HEK293T (cell line): Measurements from ENCODE around the gene ZNF860.

Source experiments
- ARNT ChIP-seq: fragments of 450-650 bp; IDR thresholded peaks from 2 replicates; pipeline ENCODE4 v1.6.1; 2017; ENCODE audit warnings: mild to moderate bottlenecking
- SP1 ChIP-seq: fragments of 450-650 bp; IDR thresholded peaks from 2 replicates; pipeline ENCODE4 v1.6.1; 2017

DNA sequence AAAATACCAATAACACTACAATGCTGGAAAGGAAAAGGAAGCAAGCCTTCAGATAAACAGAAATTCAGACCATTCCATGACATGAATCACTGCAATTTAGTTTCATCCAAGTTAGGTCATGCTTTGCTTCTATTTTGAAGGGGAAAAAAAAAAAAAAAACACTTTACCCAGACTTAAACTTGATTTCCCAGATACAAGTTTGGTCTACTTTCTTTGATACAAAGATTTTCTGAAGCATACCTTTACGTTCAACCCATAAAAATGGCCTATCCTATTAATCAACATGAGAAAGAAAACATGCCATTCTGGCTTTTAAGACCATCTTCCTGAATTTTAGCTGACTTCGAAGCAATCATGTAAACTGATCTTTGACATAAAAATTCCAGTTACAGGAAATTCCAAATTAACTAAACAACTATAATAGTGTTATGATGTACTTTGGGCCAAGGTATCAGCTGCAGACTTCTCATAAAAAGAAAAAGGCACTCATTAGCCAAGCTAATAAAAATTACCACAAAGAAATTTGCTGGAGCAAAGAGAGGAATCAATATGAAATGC lies 13.1 kb upstream of the ZNF860 start:
- TF ChIP-seq ARNT (no peak), SP1 (no peak)
